T-cell (primary cell): ENCODE data around the gene RFX2. TPM values are rescaled to one million over a fixed set of nuclear protein-coding genes. Genes with fewer than 3 reads are reported as not detected.

Source experiments
- ATAC-seq, 4 experiments: fragments of 200-7000 bp in 3 of 4; fragments of 150-1000 bp in 1 of 4; cut with Tn5 transposase; replicated peaks in 1 of 4; 1 replicate in 3 of 4; 2 replicates in 1 of 4; pipeline ENCODE4 v1.10.0; 2021; ENCODE audit warnings: moderate library complexity in 3 of 4, mild to moderate bottlenecking in 2 of 4, moderate number of reproducible peaks in 1 of 4
- CTCF ChIA-PET, 2 donors: fragments of 300-600 bp; sonication (Branson Sonifier 250); formaldehyde crosslinking; loops; one replicate each; lab custom pipeline; 2022; ENCODE audit warnings: antibody characterized with exemption in 2 of 2; lab: Charles Lee
- POLR2A ChIA-PET, 2 donors: fragments of 300-600 bp; sonication (Branson Sonifier 250); formaldehyde crosslinking; loops; one replicate each; lab custom pipeline; 2022; ENCODE audit warnings: antibody characterized with exemption in 2 of 2; lab: Charles Lee
- DNase-seq, 35 experiments: peaks; one replicate each; pipeline versions ENCODE4 v3.0.0 to v3.0.0-alpha.2; 2013 to 2023
- H3K27ac ChIP-seq: one replicate; pipeline ENCODE4 v1.5.1; 2013; ENCODE audit warnings: low read length
- H3K27me3 ChIP-seq, 2 experiments: replicated peaks in 1 of 2; 1 replicate in 1 of 2; 2 replicates in 1 of 2; pipeline versions ENCODE4 v1.6.1 to v1.7.0; 2013; ENCODE audit warnings: low read length in 1 of 2, mixed read lengths in 1 of 2; ENCODE audit not compliant: control insufficient read depth in 2 of 2, insufficient read depth in 2 of 2; ENCODE audit errors: extremely low read depth in 1 of 2
- H3K36me3 ChIP-seq, 2 donors: 1 replicate in 1 of 2; 2 replicates in 1 of 2; pipeline versions ENCODE4 v1.6.1 to v1.7.0; 2013; ENCODE audit warnings: low read length in 1 of 2; ENCODE audit not compliant: control insufficient read depth in 2 of 2, insufficient read depth in 1 of 2; ENCODE audit errors: extremely low read depth in 1 of 2
- H3K4me1 ChIP-seq, 2 experiments: 1 replicate in 1 of 2; 2 replicates in 1 of 2; pipeline versions ENCODE4 v1.6.1 to v1.7.0; 2013; ENCODE audit warnings: low read length in 2 of 2, mixed read lengths in 1 of 2; ENCODE audit not compliant: insufficient read depth in 2 of 2, control insufficient read depth in 1 of 2; ENCODE audit errors: extremely low read depth in 1 of 2
- H3K4me3 ChIP-seq, 2 donors: 1 replicate in 1 of 2; 2 replicates in 1 of 2; pipeline versions ENCODE4 v1.5.1 to v1.7.0; 2013; ENCODE audit warnings: mild to moderate bottlenecking in 2 of 2, low read length in 1 of 2, moderate library complexity in 1 of 2; ENCODE audit not compliant: control insufficient read depth in 1 of 2; ENCODE audit errors: extremely low read depth in 1 of 2
- H3K9me3 ChIP-seq: 2 replicates; pipeline ENCODE4 v1.7.0; 2013
- H3K27ac Mint-ChIP-seq, 2 donors: one replicate each; pipeline ENCODE4 v1.8.0; 2020 to 2021; ENCODE audit warnings: mild to moderate bottlenecking in 2 of 2, mixed read lengths in 2 of 2
- H3K27me3 Mint-ChIP-seq, 2 donors: one replicate each; pipeline ENCODE4 v1.8.0; 2021 to 2022; ENCODE audit warnings: mixed read lengths in 2 of 2
- H3K36me3 Mint-ChIP-seq: one replicate; pipeline ENCODE4 v1.8.0; 2021; ENCODE audit warnings: mixed read lengths
- H3K4me1 Mint-ChIP-seq, 3 donors: one replicate each; pipeline ENCODE4 v1.8.0; 2020 to 2022; ENCODE audit warnings: mixed read lengths in 3 of 3, mild to moderate bottlenecking in 1 of 3
- H3K4me3 Mint-ChIP-seq, 3 donors: one replicate each; pipeline ENCODE4 v1.8.0; 2020 to 2022; ENCODE audit warnings: mild to moderate bottlenecking in 3 of 3, mixed read lengths in 3 of 3, moderate library complexity in 3 of 3
- H3K9me3 Mint-ChIP-seq, 3 donors: one replicate each; pipeline ENCODE4 v1.8.0; 2020 to 2022; ENCODE audit warnings: mixed read lengths in 3 of 3
- WGBS: methylation state at CpG from one replicate; pipeline ENCODE4 v1.1.5; 2013; ENCODE audit warnings: missing lambda C conversion rate; ENCODE audit not compliant: insufficient coverage; 5-methylcytosine and 5-hydroxymethylcytosine counted together
- total RNA-seq, 35 experiments: library from RNA in 6 of 35; stranded (reverse) in 6 of 35; fragments of 120-200 nt in 1 of 35; gene quantifications; one replicate each; pipeline versions ENCODE4 v1.2.1 to v1.2.4 and lab custom pipeline; 2013 to 2026

RFX2 gene
- total RNA-seq, 5 donors from 2014 or later (not counting 1 experiment from before 2014, with no cell fraction given) = 4.7 to 11.6 (median 7.8) TPM

DNA sequence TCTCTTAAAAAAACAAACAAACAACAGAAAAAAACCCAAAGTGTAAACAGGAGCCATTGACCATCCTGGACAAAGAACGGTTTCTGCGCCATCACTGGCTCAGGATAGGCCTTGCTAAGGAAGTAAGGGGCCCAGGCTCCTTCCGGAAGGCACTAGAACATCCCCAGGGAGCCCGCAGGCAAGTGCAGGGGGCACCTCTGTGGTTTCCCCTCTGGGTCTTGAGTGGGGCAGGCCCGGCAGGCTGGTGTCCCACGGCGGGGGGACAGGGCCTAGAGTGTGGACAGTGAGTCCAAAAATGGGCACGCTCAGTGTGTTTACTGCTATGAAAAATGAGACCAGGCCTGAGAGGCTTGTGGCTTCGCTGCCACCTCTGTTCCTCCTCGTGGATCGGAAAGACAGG lies 117.5 kb downstream of the RFX2 start:
- CTCF ChIA-PET = interaction anchor here in 1 of 2 donors (0.6 kb wide), 1 partner anchor 213 kb away, joined by 4 read pairs; no protein-coding TSS in a partner anchor

DNA sequence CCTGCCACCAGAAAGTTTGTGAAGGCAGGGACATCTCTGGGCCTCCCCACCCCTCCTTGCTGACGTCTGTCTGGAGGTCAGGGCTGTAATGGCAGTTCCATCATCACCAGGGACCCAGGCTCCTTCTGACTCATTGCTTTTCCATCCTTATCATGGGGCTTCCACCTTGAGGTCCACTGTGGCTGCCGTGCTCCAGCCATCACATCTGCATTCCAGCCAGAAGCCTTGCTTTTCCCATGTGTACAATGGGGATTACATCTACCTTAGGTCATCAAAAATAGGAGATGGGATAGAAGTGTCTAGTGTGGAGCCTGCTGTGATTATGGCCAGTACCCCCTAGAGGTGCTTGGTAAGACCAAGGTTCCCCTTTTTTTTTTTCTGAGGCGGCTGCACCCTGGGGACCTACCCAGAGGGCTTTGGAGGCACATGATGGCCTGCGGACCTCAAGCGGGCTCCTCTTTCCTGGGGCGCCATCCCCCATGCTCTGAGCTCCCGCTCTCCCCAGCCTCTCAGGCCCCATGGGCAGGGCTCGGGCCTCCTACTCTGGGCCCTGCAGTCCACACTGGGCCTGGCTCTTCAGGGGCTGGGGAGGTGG lies 119.0 kb downstream of the RFX2 start:
- Histone ChIP-seq H3K4me3 (no peak overlapping the region), H3K4me1 (peaks cover 0 to 7% of the 10 kb centered on the region in 2 experiments), H3K27ac (no peak overlapping the region), H3K27me3 (peaks cover 0 to 8% of the 10 kb centered on the region in 2 experiments), H3K9me3 (no peaks in the 10 kb centered on the region), H3K36me3 (peaks cover 0 to 4% of the 10 kb centered on the region in 2 donors)
- Mint-ChIP-seq H3K9me3 (no peaks in the 10 kb centered on the region), H3K27me3 (no peaks in the 10 kb centered on the region), H3K4me1 (peaks cover 8 to 16% (median 11%) of the 10 kb centered on the region in 3 donors), H3K36me3 (no peaks in the 10 kb centered on the region), H3K27ac (no peak overlapping the region), H3K4me3 (no peak overlapping the region)
- POLR2A ChIA-PET = interaction anchor here in 1 of 2 donors (0.7 kb wide), 1 partner anchor 279 kb away, joined by 3 read pairs; no protein-coding TSS in a partner anchor
- ATAC-seq (no peak), DNase-seq (no peak)
- WGBS = 95% methylated on average over 4 of the region's 8 CpGs
- CTCF ChIA-PET = no interaction called here

More for the DNA sequence above, 117.5 kb downstream of the RFX2 start:
- Mint-ChIP-seq H3K4me1 (peaks cover under 1 to 6% (median 3%) of the 10 kb centered on the region in 3 donors), H3K27me3 (no peaks in the 10 kb centered on the region), H3K4me3 (no peak overlapping the region), H3K36me3 (no peaks in the 10 kb centered on the region), H3K9me3 (no peaks in the 10 kb centered on the region), H3K27ac (no peak overlapping the region)
- Histone ChIP-seq H3K9me3 (no peaks in the 10 kb centered on the region), H3K36me3 (peaks cover 0 to 4% of the 10 kb centered on the region in 2 donors), H3K4me3 (no peak overlapping the region), H3K27ac (no peak overlapping the region), H3K4me1 (peaks cover 0 to 3% of the 10 kb centered on the region in 2 experiments), H3K27me3 (peaks cover 0 to 8% of the 10 kb centered on the region in 2 experiments)
- POLR2A ChIA-PET = no interaction called here
- WGBS = 86% methylated on average over 10 of the region's 11 CpGs
- DNase-seq = no peak
- ATAC-seq = no peak

DNA sequence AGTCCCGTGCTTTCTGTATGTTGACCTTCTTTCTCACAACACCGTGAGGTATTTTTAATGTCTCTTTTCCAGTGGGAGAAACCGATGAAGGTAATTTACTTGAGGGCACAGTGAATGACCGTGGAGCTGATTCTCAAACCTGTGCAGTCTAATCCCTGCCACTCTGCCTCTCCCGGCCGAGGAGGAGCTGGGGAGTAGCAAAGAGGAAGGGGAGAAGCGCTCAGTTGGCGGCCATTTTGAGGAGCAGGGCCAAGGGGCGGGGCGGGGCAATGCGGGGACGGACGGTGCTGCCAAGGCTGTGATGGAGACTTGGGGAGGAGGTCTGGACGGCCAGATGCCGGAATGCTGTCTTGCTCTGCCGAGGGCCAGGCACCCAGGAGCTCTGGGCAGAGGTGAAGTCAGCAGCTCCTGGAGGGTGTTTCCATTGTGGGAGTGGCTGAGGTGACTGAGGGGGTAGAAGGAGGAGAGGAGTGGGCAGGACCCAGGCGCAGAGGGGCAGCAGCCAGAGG lies 120.0 kb downstream of the RFX2 start:
- Histone ChIP-seq H3K4me1 (peaks cover 0 to 7% of the 10 kb centered on the region in 2 experiments), H3K4me3 (no peak overlapping the region), H3K9me3 (no peaks in the 10 kb centered on the region), H3K27ac (no peak overlapping the region), H3K36me3 (peaks cover 0 to 4% of the 10 kb centered on the region in 2 donors), H3K27me3 (peaks cover 0 to 8% of the 10 kb centered on the region in 2 experiments)
- no peak overlapping the region for H3K27ac Mint-ChIP-seq
- ATAC-seq (peak in 1 of 4 experiments; percentile 34), DNase-seq (no peak)
- H3K36me3 Mint-ChIP-seq = no peaks in the 10 kb centered on the region
- no peaks in the 10 kb centered on the region for H3K27me3 Mint-ChIP-seq
- ChIA-PET CTCF (interaction anchor here in 1 of 2 donors (0.7 kb wide), 1 partner anchor 11 kb away, joined by 7 read pairs; no protein-coding TSS in a partner anchor), POLR2A (no interaction called here)
- H3K4me1 Mint-ChIP-seq = peaks cover 8 to 16% (median 11%) of the 10 kb centered on the region in 3 donors
- H3K9me3 Mint-ChIP-seq = no peaks in the 10 kb centered on the region
- peak overlapping the region in 1 of 3 donors; percentile 34 for H3K4me3 Mint-ChIP-seq
- 56% methylated on average over 9 of the region's 17 CpGs for WGBS

DNA sequence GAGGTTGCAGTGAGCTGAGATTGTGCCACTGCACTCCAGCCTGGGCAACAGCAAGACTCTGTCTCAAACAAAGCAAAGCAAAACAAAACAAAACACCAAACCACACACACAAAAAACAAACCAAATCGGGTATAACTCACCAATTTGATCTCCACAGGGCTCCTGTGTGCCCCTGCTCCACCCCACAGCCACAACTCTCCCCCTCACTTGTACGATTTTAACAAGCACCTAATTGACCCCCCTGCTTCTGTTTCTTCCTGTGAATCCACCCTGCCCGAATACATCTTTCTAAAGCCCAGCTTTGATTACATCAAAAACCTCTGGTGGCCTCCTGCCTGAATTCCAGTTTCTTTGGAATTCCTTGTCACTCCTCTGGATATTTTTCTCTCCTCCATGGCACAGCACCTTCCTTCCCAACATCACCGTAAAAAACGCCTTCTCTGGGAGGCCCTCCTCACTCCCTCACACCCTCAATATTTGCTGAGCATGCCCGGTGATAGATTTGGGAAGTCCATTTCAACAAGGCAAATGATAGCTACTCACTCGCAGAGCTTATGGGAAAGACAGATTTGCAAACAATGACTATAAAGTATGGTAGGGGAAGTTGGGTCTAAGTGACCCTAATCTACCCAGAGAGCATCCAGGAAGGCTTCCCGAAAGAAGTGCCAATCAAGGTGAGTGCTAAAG lies 120.8 kb downstream of the RFX2 start:
- Histone ChIP-seq H3K36me3 (no peaks in the 10 kb centered on the region), H3K9me3 (no peaks in the 10 kb centered on the region), H3K4me3 (no peak overlapping the region), H3K4me1 (peaks cover 0 to 12% of the 10 kb centered on the region in 2 experiments), H3K27ac (no peak overlapping the region), H3K27me3 (peaks cover 0 to 8% of the 10 kb centered on the region in 2 experiments)
- ChIA-PET POLR2A (no interaction called here), CTCF (interaction anchor here in 1 of 2 donors (0.7 kb wide), 1 partner anchor 12 kb away, joined by 7 read pairs; no protein-coding TSS in a partner anchor)
- no peaks in the 10 kb centered on the region for H3K9me3 Mint-ChIP-seq
- DNase-seq = no peak
- ATAC-seq = no peak
- peak overlapping the region in 1 of 3 donors; percentile 9 for H3K4me3 Mint-ChIP-seq
- no peaks in the 10 kb centered on the region for H3K27me3 Mint-ChIP-seq
- H3K27ac Mint-ChIP-seq = no peak overlapping the region
- H3K36me3 Mint-ChIP-seq = no peaks in the 10 kb centered on the region
- 47% methylated on average over 4 of the region's 8 CpGs for WGBS
- H3K4me1 Mint-ChIP-seq = peaks cover 8 to 17% (median 11%) of the 10 kb centered on the region in 3 donors

DNA sequence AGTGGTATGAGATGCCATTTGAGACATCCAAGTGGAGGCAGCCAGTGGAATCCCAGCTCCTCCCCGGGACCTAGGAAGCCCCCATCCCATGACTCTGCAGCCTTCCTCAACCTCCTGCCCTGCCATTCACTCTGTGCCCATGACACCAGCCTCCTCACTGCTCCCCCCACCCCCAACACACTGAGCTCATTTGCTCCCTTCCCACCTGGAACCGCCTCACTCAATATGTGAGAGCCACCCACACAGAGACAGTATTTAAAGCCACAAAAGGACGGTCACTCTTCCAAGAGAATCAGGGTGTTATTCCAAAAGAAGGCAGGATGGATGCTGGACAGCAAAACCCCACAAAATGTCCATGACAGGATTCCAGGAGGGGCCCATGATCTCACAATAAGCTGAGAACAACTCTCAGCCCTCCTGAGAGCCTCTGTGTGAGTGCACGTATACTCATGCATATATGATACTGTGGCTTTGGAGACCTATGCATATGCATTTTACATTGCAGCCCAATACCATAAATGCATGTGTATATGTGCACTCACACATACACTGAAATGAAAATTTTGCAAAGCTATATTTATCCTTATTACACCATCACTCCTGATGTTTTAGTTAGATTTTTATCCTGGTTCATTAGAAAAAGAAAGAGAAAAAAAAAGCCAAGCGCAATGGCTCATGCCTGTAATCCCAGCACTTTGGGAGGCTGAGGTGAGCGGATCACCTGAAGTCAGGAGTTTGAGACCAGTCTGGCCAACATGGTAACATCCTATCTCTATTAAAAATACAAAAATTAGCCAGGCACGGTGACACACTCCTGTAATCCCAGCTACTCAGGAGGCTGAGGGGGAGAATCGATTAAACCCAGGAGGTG lies 121.5 kb downstream of the RFX2 start:
- Histone ChIP-seq H3K27ac (no peak overlapping the region), H3K9me3 (no peaks in the 10 kb centered on the region), H3K36me3 (no peaks in the 10 kb centered on the region), H3K4me3 (no peak overlapping the region), H3K27me3 (peaks cover 0 to 8% of the 10 kb centered on the region in 2 experiments), H3K4me1 (peaks cover under 1 to 16% of the 10 kb centered on the region in 2 experiments)
- Mint-ChIP-seq H3K27ac (no peak overlapping the region), H3K27me3 (no peaks in the 10 kb centered on the region), H3K9me3 (no peaks in the 10 kb centered on the region), H3K4me1 (peaks cover 11 to 25% (median 14%) of the 10 kb centered on the region in 3 donors), H3K4me3 (peak overlapping the region in 1 of 3 donors; percentile 39), H3K36me3 (no peaks in the 10 kb centered on the region)
- DNase-seq (no peak), ATAC-seq (no peak)
- CTCF ChIA-PET = interaction anchor here (0.5 to 1.0 kb wide), 5 partner anchors 9 to 298 kb away, joined by 3 to 6 read pairs (median 3); no protein-coding TSS in a partner anchor
- WGBS = 65% methylated on average over 2 of the region's 8 CpGs
- POLR2A ChIA-PET = no interaction called here
